GM19043 (cell line): ENCODE results near the gene DCAF11.
A peak's percentile ranks its signal among the peaks of the same experiment; 100 is the strongest.

Experiments used
- ATAC-seq: cut with Tn5 transposase; IDR thresholded peaks from one replicate; pipeline ENCODE4 v1.9.1; 2021; ENCODE audit warnings: low read depth; ENCODE audit not compliant: unreplicated experiment

The DCAF11 gene

GRCh38 chr14:24114532-24115421 is at the start of gene DCAF11, which contains the start of gene NRL:
TSS of gene DCAF11 (plus strand) at chr14:24114777. CDS start at chr14:24115595, 818 bp downstream.
TSS of gene NRL (minus strand) at chr14:24114949. CDS start at chr14:24082848, 32,101 bp downstream.
- ATAC-seq, result peak; percentile 81

GRCh38 chr14:24064856-24065255 is 49.7 kb upstream of the DCAF11 start:
- ATAC-seq, result no peak

GRCh38 chr14:24065408-24065807 is 49.2 kb upstream of the DCAF11 start:
- no peak for ATAC-seq

- no peak for ATAC-seq
These were observed 48.0 kb upstream of the DCAF11 start for GRCh38 chr14:24066496-24067132.

GRCh38 chr14:24067133-24068082 is 47.2 kb upstream of the DCAF11 start:
- no peak for ATAC-seq

GRCh38 chr14:24068711-24069410 is 45.7 kb upstream of the DCAF11 start:
- ATAC-seq, result no peak

GRCh38 chr14:24069411-24069735 is 45.2 kb upstream of the DCAF11 start:
- ATAC-seq, result no peak

- no peak for ATAC-seq
These were observed 44.1 kb upstream of the DCAF11 start for GRCh38 chr14:24070285-24071143.

GRCh38 chr14:24071144-24071697 is 43.4 kb upstream of the DCAF11 start, which contains the start of gene CPNE6:
TSS of gene CPNE6 (plus strand) at chr14:24071562. CDS start at chr14:24072937, 1,375 bp downstream.
- no peak for ATAC-seq

GRCh38 chr14:24071836-24072430 is 42.6 kb upstream of the DCAF11 start:
- no peak for ATAC-seq

- ATAC-seq, result no peak
These were observed 42.1 kb upstream of the DCAF11 start for GRCh38 chr14:24072436-24072835.

GRCh38 chr14:24072881-24073877 is 41.4 kb upstream of the DCAF11 start:
- ATAC-seq, result no peak

- no peak for ATAC-seq
These were observed 39.7 kb upstream of the DCAF11 start for GRCh38 chr14:24074625-24075484.

GRCh38 chr14:24075485-24076301 is 38.9 kb upstream of the DCAF11 start:
- no peak for ATAC-seq

GRCh38 chr14:24076302-24076601 is 38.3 kb upstream of the DCAF11 start:
- ATAC-seq, result no peak

- no peak for ATAC-seq
These were observed 37.5 kb upstream of the DCAF11 start for GRCh38 chr14:24077086-24077485.
